ENCODE results near the gene CYB561A3.

The CYB561A3 gene, protein sequence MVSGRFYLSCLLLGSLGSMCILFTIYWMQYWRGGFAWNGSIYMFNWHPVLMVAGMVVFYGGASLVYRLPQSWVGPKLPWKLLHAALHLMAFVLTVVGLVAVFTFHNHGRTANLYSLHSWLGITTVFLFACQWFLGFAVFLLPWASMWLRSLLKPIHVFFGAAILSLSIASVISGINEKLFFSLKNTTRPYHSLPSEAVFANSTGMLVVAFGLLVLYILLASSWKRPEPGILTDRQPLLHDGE

DNA sequence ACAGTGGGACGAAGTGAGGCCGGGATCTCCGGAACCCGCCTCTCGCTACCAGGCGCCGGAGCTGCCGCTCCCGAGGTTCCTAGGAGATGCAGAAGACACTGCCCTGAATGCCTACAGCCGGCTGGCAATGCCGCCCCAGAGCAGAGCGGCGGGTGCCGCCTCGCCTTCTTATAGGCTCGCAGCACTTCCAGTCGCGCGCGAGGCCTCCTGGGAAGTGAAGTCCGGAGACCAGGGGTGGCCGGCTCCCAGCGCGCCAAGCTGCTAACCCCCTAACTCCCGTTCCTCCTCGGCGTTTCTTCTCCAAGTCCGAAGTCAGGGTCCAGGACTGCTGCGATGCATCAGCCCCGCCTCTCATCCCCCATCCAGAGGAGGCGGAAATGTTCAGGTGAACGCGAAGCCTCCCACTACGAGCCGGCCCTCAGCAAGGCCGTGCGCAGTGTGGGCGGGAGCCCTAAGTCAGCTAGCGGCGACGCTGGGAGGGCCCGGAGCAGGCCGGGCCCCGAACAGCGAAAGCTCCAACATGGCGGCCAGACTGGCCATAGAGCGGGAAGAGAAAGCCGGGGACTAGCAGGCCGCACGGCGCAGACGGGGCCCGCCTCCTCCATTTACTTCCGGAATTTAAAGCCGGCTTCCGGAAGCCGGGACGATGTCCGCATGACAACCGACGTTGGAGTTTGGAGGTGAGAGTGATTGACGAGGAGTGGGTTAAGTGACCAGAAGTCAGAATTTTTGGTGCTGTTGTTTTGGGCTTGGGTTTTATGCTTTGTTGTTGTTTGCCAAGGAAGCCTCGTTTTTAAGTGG lies at the start of gene CYB561A3, which contains the start of gene TMEM138:
CYB561A3 (minus strand) TSS at position 142 of the 801 bp plus-strand sequence. CDS start 5,169 bp downstream, outside the sequence.
TMEM138 (plus strand) TSS at position 634 of the 801 bp plus-strand sequence. CDS start 2,017 bp downstream, outside the sequence.
- peak within 1 kb of the TSS; percentile 99 for H3K27ac ChIP-seq (ENCODE audit: low read depth, low read length)

DNA sequence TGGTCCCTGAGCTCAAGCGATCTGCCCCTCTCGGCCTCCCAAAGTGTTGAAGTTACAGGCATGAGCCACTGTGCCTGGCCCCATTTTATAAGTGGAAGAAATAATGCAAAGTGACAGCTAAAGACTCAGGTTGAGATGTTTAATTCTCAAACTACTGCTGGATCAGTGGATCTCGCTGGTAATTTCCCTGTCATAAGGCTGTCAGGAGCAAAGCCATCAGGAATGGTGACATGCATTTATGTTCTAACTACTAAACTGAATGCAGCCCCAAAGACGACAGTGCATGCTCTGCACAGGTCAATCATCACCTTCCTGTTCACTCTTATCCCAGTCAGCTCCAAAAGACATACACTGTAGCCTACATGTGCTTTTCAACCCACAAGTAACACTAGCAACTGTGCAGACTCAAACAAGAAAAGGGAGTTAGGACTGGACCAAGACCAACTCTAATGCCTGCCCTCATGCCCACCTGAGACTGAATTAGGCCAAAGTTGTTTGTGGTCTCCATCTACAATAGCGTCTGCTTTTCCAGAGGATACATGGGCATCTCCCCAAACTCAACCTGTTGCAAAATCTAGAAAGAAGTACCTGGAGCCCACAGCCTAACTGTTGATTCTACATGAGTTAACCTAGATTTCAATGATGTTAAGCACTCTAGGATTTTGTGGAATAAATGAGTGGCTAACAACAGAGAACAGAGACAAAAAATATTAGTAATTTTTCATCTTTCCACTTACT lies 45.5 kb upstream of the CYB561A3 start:
- no peaks in the 10 kb centered on the region for H3K9me3 ChIP-seq (ENCODE audit: control insufficient read depth, insufficient read depth, low read depth, low read length)
- H3K9ac ChIP-seq (ENCODE audit: low read length), result no peak overlapping the region
- no peak overlapping the region for H3K4me3 ChIP-seq (ENCODE audit: low read depth, low read length)
- H3K27me3 ChIP-seq (ENCODE audit: control insufficient read depth, insufficient read depth, low read length), result no peaks in the 10 kb centered on the region
- H3K27ac ChIP-seq (ENCODE audit: low read depth, low read length), result no peak overlapping the region
- no peaks in the 10 kb centered on the region for H3K4me1 ChIP-seq (ENCODE audit: control insufficient read depth, insufficient read depth, low read length)
- H3K36me3 ChIP-seq (ENCODE audit: control insufficient read depth, insufficient read depth, low read length), result peaks cover 92% of the 10 kb centered on the region

More for the DNA sequence above, at the start of gene CYB561A3, which contains the start of gene TMEM138:
- Histone ChIP-seq H3K36me3 (ENCODE audit: control insufficient read depth, insufficient read depth, low read length) (peaks cover 30% of the 10 kb centered on the region), H3K9ac (ENCODE audit: low read length) (peak within 1 kb of the TSS; percentile 98), H3K4me3 (ENCODE audit: low read depth, low read length) (peak within 1 kb of the TSS; percentile 76), H3K4me1 (ENCODE audit: control insufficient read depth, insufficient read depth, low read length) (0 out of 2 replicates have a peak, but pooled peaks cover 3% of the 10 kb centered on the region), H3K27me3 (ENCODE audit: control insufficient read depth, insufficient read depth, low read length) (no peaks in the 10 kb centered on the region), H3K9me3 (ENCODE audit: control insufficient read depth, insufficient read depth, low read depth, low read length) (no peaks in the 10 kb centered on the region)

DNA sequence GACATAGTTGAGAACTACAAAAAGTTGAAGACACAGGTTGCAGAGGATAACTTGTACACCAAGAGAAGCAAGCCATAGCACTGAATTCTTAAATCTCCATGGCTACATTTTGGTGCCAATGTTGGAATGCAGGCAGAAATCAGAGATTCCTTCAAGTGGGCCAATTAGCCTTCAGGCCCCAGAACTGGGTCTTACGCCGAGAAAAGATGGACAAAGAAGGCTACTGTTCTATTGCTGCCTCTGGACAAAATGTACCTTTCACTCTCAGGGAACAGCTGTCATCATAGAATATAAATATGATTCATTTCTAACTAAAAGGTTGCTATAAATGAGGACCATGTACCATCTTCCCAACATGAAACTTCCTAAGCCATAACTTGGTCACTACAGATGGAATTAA lies 44.4 kb upstream of the CYB561A3 start:
- Histone ChIP-seq H3K4me3 (ENCODE audit: low read depth, low read length) (no peak overlapping the region), H3K4me1 (ENCODE audit: control insufficient read depth, insufficient read depth, low read length) (no peaks in the 10 kb centered on the region), H3K9me3 (ENCODE audit: control insufficient read depth, insufficient read depth, low read depth, low read length) (no peaks in the 10 kb centered on the region), H3K36me3 (ENCODE audit: control insufficient read depth, insufficient read depth, low read length) (peaks cover 89% of the 10 kb centered on the region), H3K27ac (ENCODE audit: low read depth, low read length) (no peak overlapping the region), H3K27me3 (ENCODE audit: control insufficient read depth, insufficient read depth, low read length) (no peaks in the 10 kb centered on the region), H3K9ac (ENCODE audit: low read length) (no peak overlapping the region)

DNA sequence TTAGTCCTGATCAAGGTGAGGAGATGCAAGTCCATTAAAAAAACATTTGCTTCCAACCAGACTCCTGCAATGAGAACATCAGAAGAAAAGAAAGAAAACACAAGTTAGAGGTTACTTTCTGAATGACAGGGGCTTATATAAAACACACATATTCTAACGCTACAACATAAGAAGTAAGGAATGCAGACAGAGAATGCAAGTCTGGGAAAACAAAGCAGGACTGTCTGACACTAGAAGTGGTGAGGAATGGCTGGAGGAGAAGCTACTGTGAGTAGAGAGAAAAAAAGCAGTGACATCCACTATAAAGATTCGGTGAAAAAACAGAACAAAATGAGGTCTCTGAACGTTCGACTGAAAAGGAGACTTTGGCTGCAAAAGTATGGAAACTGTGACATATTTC lies 43.0 kb upstream of the CYB561A3 start:
- no peak overlapping the region for H3K4me3 ChIP-seq (ENCODE audit: low read depth, low read length)
- no peaks in the 10 kb centered on the region for H3K9me3 ChIP-seq (ENCODE audit: control insufficient read depth, insufficient read depth, low read depth, low read length)
- no peaks in the 10 kb centered on the region for H3K27me3 ChIP-seq (ENCODE audit: control insufficient read depth, insufficient read depth, low read length)
- H3K9ac ChIP-seq (ENCODE audit: low read length), result no peak overlapping the region
- H3K27ac ChIP-seq (ENCODE audit: low read depth, low read length), result no peak overlapping the region
- peaks cover 81% of the 10 kb centered on the region for H3K36me3 ChIP-seq (ENCODE audit: control insufficient read depth, insufficient read depth, low read length)
- no peaks in the 10 kb centered on the region for H3K4me1 ChIP-seq (ENCODE audit: control insufficient read depth, insufficient read depth, low read length)

DNA sequence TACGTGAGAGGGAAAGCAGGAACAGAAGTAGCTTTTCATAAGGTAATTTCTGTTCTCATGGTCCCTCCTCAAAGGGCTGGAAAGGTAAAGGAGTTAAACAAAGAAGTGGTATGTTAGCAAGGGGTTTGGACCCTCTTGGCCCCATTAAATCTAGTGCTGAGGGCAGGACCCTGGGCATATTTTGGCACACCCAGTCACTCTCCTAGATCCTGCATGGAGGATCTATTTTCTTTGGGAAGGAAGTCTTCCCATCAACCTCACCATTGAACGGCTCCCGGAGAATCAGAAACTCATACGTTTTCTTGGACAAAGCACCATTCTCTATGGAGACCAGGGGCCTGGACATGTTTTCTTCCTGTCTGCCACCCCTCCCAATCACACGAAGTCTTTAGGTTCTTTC lies 42.4 kb upstream of the CYB561A3 start:
- Histone ChIP-seq H3K9me3 (ENCODE audit: control insufficient read depth, insufficient read depth, low read depth, low read length) (no peaks in the 10 kb centered on the region), H3K27me3 (ENCODE audit: control insufficient read depth, insufficient read depth, low read length) (no peaks in the 10 kb centered on the region), H3K4me1 (ENCODE audit: control insufficient read depth, insufficient read depth, low read length) (no peaks in the 10 kb centered on the region), H3K4me3 (ENCODE audit: low read depth, low read length) (no peak overlapping the region), H3K9ac (ENCODE audit: low read length) (no peak overlapping the region), H3K27ac (ENCODE audit: low read depth, low read length) (no peak overlapping the region), H3K36me3 (ENCODE audit: control insufficient read depth, insufficient read depth, low read length) (peaks cover 78% of the 10 kb centered on the region)

DNA sequence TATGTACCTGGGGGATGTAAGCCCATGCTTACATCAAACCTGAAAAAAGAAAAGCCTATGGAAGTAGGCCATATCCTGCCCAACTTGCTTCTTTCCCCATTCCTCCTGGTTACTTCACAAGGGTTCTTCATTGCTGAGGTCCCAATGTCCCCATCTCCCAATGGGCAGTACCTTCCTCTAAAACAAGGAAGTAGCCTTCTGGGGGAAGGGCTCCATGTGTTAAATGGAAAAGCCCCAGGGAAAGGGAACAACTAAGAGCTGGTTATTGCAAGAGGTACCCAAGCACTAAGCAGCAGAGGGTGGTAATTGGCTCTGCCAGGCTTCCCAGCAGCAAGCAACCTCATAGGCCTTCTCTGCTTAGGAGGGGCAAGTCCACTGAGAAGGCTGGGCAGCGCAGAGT lies 42.0 kb upstream of the CYB561A3 start:
- Histone ChIP-seq H3K9me3 (ENCODE audit: control insufficient read depth, insufficient read depth, low read depth, low read length) (no peaks in the 10 kb centered on the region), H3K9ac (ENCODE audit: low read length) (no peak overlapping the region), H3K27ac (ENCODE audit: low read depth, low read length) (no peak overlapping the region), H3K4me3 (ENCODE audit: low read depth, low read length) (no peak overlapping the region), H3K36me3 (ENCODE audit: control insufficient read depth, insufficient read depth, low read length) (peaks cover 78% of the 10 kb centered on the region), H3K4me1 (ENCODE audit: control insufficient read depth, insufficient read depth, low read length) (no peaks in the 10 kb centered on the region), H3K27me3 (ENCODE audit: control insufficient read depth, insufficient read depth, low read length) (no peaks in the 10 kb centered on the region)

DNA sequence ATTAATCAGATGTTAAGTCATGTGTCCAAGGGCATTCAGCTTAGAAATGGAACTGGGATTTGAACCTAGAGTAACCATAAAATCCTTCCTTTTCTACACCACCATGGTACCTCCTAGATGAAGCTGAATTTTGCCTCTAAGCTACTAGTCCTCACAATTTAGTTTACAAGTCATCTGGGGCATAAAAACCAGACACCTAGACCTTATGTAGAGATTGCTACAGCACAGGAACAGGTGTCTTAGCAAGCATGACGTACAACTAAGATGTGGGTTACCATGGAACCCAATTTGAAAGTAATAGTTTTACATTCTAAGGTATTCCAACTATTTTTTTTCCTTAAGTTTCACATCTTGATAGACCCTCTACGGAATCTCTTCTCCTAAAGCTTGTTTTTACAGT lies 39.9 kb upstream of the CYB561A3 start:
- Histone ChIP-seq H3K36me3 (ENCODE audit: control insufficient read depth, insufficient read depth, low read length) (peaks cover 71% of the 10 kb centered on the region), H3K9me3 (ENCODE audit: control insufficient read depth, insufficient read depth, low read depth, low read length) (no peaks in the 10 kb centered on the region), H3K9ac (ENCODE audit: low read length) (no peak overlapping the region)

DNA sequence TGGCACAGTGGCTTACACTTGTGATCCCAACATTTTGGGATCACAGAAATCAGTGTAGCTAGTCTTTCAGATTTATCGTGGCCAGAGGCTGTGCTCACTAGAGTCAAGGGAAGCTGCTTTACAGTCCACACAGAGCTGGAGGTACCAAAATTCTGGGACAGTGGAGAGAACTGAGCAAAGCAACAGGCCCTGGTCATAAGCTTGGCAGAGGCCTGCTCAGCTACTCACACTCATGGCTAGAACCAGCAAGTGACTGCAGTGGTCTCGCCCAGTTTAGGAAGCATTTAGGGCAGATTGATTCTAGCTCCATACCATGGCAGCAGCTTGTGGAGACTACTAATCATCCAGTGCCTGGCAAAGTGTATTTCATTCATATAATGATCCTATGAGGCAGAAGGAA lies 39.5 kb upstream of the CYB561A3 start:
- no peak overlapping the region for H3K4me3 ChIP-seq (ENCODE audit: low read depth, low read length)
- H3K9ac ChIP-seq (ENCODE audit: low read length), result no peak overlapping the region
- H3K36me3 ChIP-seq (ENCODE audit: control insufficient read depth, insufficient read depth, low read length), result peaks cover 67% of the 10 kb centered on the region
- no peaks in the 10 kb centered on the region for H3K9me3 ChIP-seq (ENCODE audit: control insufficient read depth, insufficient read depth, low read depth, low read length)
- no peaks in the 10 kb centered on the region for H3K27me3 ChIP-seq (ENCODE audit: control insufficient read depth, insufficient read depth, low read length)
- H3K27ac ChIP-seq (ENCODE audit: low read depth, low read length), result no peak overlapping the region
- H3K4me1 ChIP-seq (ENCODE audit: control insufficient read depth, insufficient read depth, low read length), result no peaks in the 10 kb centered on the region

More for the DNA sequence above, 39.9 kb upstream of the CYB561A3 start:
- Histone ChIP-seq H3K27ac (ENCODE audit: low read depth, low read length) (no peak overlapping the region), H3K4me3 (ENCODE audit: low read depth, low read length) (no peak overlapping the region), H3K4me1 (ENCODE audit: control insufficient read depth, insufficient read depth, low read length) (no peaks in the 10 kb centered on the region), H3K27me3 (ENCODE audit: control insufficient read depth, insufficient read depth, low read length) (no peaks in the 10 kb centered on the region)

DNA sequence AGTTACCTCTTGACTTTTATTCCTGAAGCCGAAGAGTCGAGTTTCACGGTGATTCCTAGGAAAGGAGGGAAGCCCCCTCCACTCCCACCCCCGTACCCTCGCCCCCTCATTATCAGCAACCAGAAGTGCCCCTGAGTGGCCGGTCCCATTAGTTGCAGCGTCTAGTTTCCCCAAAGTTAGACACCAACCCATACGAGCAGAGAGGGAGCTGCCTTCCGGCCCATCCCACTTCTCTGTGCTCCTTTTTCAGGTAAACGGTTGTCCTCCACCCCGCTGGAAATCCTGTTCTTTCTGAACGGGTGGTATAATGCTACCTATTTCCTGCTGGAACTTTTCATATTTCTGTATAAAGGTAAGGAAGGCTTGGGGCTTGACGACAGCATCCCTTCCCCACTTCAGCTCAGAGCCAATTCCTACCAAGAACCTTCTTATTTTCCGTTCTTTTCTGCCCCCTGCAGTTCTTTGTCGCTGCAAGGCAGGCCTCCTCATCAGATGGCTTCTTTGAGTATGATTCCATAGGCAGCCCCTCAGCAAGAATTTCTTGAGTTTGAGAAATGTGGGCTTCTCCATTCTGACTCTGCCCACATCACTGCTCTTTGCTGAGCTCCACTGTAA lies 31.4 kb upstream of the CYB561A3 start:
- Histone ChIP-seq H3K4me3 (ENCODE audit: low read depth, low read length) (peak overlapping the region; percentile 90), H3K27me3 (ENCODE audit: control insufficient read depth, insufficient read depth, low read length) (no peaks in the 10 kb centered on the region), H3K36me3 (ENCODE audit: control insufficient read depth, insufficient read depth, low read length) (peaks cover 25% of the 10 kb centered on the region), H3K9me3 (ENCODE audit: control insufficient read depth, insufficient read depth, low read depth, low read length) (peaks cover 4% of the 10 kb centered on the region; the same call in 1 of the 2 replicates), H3K27ac (ENCODE audit: low read depth, low read length) (no peak overlapping the region), H3K9ac (ENCODE audit: low read length) (peak overlapping the region; percentile 87), H3K4me1 (ENCODE audit: control insufficient read depth, insufficient read depth, low read length) (peaks cover 3% of the 10 kb centered on the region; the same call in 1 of the 2 replicates)

DNA sequence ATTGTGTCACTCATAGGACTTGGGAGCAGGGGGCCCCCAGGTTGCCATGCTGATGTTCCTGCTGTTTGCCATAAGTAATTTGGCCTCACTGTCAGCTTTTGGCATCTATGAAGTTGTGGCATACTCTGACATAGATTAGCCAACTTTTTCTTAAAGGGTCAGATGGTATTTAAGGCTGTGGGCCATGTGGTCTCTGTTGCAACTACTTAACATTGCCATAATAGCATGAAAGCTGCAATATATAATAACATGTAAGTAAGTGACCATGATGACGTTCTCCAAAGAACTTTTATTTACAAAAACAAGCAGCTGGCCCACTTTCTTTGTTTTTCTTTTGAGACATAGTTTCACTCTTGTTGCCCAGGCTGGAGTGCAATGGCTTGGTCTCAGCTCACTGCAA lies 28.5 kb upstream of the CYB561A3 start:
- peaks cover 4% of the 10 kb centered on the region; the same call in 1 of the 2 replicates for H3K9me3 ChIP-seq (ENCODE audit: control insufficient read depth, insufficient read depth, low read depth, low read length)
- no peak overlapping the region for H3K27ac ChIP-seq (ENCODE audit: low read depth, low read length)
- H3K36me3 ChIP-seq (ENCODE audit: control insufficient read depth, insufficient read depth, low read length), result peaks cover 11% of the 10 kb centered on the region
- no peak overlapping the region for H3K4me3 ChIP-seq (ENCODE audit: low read depth, low read length)
- peaks cover 3% of the 10 kb centered on the region; the same call in 1 of the 2 replicates for H3K4me1 ChIP-seq (ENCODE audit: control insufficient read depth, insufficient read depth, low read length)
- H3K27me3 ChIP-seq (ENCODE audit: control insufficient read depth, insufficient read depth, low read length), result no peaks in the 10 kb centered on the region
- no peak overlapping the region for H3K9ac ChIP-seq (ENCODE audit: low read length)

All from HUES6 (cell line).